ENCODE results near the gene DENND4A.
A peak's percentile ranks its signal among the peaks of the same experiment; 100 is the strongest.

- TF ChIP-seq EP300 (IDR thresholded peaks at IDR 0.05) (no peak), CTCF (IDR thresholded peaks at IDR 0.05) (peak; percentile 76 to 85 (median 80)), POLR2A (IDR thresholded peaks at IDR 0.05) (no peak), POLR2AphosphoS5 (IDR thresholded peaks at IDR 0.05) (no peak)
Measured at GRCh38 chr15:65638681-65639089, 153.4 kb downstream of the DENND4A start.

Data from gastroesophageal sphincter (tissue), 3 donors.